Astrocyte of the spinal cord (primary cell): ENCODE results near the gene RPGRIP1.
"Not testable (repeated sequence)": the region's sequence is repeated elsewhere in the genome, so short reads cannot be mapped to it uniquely, and the experiment has no call there.

Source experiments
- DNase-seq: peaks from one replicate; pipeline ENCODE4 v3.0.0; 2011; ENCODE audit warnings: low read depth, low spot score
- H3K4me3 ChIP-seq: 2 replicates; pipeline ENCODE4 v1.5.1; 2011; ENCODE audit warnings: low read depth, mild to moderate bottlenecking, low read length, moderate library complexity
- in situ Hi-C: cut with HindIII; loops from 2 replicates; pipeline ENCODE4 v1.10.0; 2017; ENCODE audit warnings: low sequenced_read_pairs
- TF ChIP-seq, protein P1 (sequence below): IDR thresholded peaks from 2 replicates; pipeline ENCODE4 v1.5.1; 2012; ENCODE audit warnings: low read depth, mild to moderate bottlenecking, low read length, inconsistent platforms

Gene RPGRIP1

GRCh38 chr14:21275261-21275858 is 4.5 kb upstream of the RPGRIP1 start:
- in situ Hi-C loops, result no loop called here
- TF ChIP-seq, protein P1, sequence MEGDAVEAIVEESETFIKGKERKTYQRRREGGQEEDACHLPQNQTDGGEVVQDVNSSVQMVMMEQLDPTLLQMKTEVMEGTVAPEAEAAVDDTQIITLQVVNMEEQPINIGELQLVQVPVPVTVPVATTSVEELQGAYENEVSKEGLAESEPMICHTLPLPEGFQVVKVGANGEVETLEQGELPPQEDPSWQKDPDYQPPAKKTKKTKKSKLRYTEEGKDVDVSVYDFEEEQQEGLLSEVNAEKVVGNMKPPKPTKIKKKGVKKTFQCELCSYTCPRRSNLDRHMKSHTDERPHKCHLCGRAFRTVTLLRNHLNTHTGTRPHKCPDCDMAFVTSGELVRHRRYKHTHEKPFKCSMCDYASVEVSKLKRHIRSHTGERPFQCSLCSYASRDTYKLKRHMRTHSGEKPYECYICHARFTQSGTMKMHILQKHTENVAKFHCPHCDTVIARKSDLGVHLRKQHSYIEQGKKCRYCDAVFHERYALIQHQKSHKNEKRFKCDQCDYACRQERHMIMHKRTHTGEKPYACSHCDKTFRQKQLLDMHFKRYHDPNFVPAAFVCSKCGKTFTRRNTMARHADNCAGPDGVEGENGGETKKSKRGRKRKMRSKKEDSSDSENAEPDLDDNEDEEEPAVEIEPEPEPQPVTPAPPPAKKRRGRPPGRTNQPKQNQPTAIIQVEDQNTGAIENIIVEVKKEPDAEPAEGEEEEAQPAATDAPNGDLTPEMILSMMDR, result no peak
- H3K4me3 ChIP-seq, result no peak overlapping the region
- no peak for DNase-seq

- no peak for DNase-seq
- H3K4me3 ChIP-seq, result no peak overlapping the region
- in situ Hi-C loops, result no loop called here
- TF ChIP-seq, protein P1, result no peak
Observed at GRCh38 chr14:21278632-21279031, 1.3 kb upstream of the RPGRIP1 start.

- H3K4me3 ChIP-seq, in situ Hi-C loops, DNase-seq: not testable (repeated sequence)
Observed at GRCh38 chr14:21281917-21282316, 2.0 kb downstream of the RPGRIP1 start.

DNA sequence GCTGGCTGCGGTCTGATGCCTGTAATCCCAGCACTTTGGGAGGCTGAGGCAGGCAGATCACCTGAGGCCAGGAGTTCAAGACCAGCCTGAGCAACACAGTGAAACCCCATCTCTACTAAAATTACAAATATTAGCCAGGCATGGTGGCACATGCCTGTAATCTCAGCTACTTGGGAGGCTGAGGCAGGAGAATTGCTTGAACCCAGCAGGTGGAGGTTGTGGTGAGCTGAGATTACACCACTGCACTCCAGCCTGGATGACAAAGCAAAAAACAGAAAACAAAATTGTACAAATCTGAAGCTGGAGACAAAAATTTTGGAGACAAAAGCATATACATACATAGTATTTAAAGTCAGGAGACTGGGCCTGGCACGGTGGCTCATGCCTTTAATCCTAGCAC is 6.6 kb downstream of the RPGRIP1 start:
- DNase-seq, in situ Hi-C loops, H3K4me3 ChIP-seq: not testable (repeated sequence)

- in situ Hi-C loops, result no loop called here
Observed at GRCh38 chr14:21287168-21287567, 7.3 kb downstream of the RPGRIP1 start.

GRCh38 chr14:21294026-21294425 is 14.1 kb downstream of the RPGRIP1 start:
- DNase-seq, in situ Hi-C loops, H3K4me3 ChIP-seq: not testable (repeated sequence)

More at GRCh38 chr14:21287168-21287567, 7.3 kb downstream of the RPGRIP1 start:
- H3K4me3 ChIP-seq, result no peak overlapping the region
- TF ChIP-seq, protein P1, result no peak
- no peak for DNase-seq

GRCh38 chr14:21298358-21298757 is 18.5 kb downstream of the RPGRIP1 start:
- TF ChIP-seq, protein P1, result no peak
- no peak overlapping the region for H3K4me3 ChIP-seq
- DNase-seq, result no peak
- in situ Hi-C loops, result no loop called here

- in situ Hi-C loops, result no loop called here
- TF ChIP-seq, protein P1, result no peak
- no peak overlapping the region for H3K4me3 ChIP-seq
- no peak for DNase-seq
Observed at GRCh38 chr14:21299562-21300130, 19.8 kb downstream of the RPGRIP1 start.
